Activated gamma-delta T cell (primary cell): ENCODE measurements around the gene SP2.

Source experiments
- DNase-seq: peaks from one replicate; lab custom pipeline; 2025; lab: John Stamatoyannopoulos, UW
- total RNA-seq, 2 donors: gene quantifications; one replicate each; lab custom pipeline; 2026; lab: John Stamatoyannopoulos, UW

The SP2 gene
- 4.7 to 6.5 reads per million in 2 donors for total RNA-seq

DNA sequence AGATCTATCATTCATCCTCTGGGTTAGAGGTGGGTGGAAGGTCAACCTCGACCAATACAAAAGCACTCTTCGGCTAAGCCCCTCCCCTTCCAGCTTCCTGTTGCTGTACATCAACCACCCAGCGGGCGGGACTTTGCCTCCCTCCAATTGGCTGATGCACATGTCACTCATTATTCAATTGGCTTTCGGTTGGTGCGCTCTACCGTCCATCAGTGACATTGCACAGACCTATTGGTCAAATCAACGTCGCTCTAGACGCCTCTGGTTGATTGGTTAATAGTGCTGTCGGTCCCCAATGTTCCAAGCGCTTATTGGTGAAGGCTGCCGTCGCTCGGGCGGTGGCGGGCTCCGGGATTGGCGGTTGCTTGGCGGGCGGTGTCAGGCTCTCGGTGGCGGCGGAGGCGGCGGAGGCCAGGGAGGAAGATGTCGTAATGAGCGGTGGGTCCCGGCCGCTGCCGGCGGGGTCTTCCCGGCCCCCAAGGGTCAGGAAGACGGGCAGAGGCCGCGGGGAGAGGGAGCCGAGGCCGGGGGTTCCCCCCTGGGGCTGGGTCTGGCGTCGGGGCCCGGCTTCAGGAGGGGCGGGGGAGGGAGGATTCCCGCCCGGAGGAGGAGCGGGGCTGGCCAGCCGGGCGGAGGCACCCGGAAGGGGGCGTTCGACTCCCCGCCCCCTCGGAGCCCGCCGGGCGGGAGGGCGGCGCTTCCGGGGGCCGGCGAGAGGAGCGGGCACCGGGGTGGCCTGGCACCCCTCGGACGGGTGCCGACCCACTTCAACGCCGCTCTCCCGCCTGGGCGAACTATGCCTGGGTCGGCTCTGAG lies at the start of gene SP2:
Gene SP2, plus strand, starts transcription at position 381 of the 816 bp plus-strand sequence. Its CDS starts 51 bp downstream, at position 432.
- peak; percentile 95 for DNase-seq

DNA sequence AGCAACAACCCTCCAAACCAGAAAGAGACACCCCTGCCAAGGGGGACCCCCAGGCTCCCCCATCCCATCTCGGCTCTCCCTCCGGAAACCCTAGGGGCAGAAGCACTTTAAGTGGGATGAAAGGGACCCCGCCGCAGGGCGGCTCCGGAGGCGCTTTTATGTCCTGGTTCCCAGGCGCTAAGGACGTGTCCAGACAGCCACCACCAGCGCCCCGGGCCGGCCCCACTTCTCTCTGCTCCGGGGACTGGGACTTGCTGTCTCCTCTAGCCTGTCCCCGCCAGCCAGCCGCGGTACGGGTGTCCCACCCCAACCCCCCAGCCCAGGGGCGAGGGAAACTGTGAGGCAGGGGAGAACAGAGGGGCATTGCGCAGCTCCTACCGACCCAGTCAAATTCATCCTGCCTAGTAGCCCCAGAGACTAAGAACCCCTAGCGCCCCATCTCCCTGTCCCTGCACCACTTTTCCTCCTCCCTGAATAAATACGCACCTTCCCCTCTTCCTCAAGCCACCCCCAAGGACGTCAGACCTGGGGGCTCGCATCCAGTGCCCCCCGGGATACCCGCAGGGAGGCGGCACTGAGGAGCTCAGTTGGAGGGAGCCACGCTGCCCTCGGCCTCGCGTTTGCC lies 49.2 kb upstream of the SP2 start:
- DNase-seq, result no peak

DNA sequence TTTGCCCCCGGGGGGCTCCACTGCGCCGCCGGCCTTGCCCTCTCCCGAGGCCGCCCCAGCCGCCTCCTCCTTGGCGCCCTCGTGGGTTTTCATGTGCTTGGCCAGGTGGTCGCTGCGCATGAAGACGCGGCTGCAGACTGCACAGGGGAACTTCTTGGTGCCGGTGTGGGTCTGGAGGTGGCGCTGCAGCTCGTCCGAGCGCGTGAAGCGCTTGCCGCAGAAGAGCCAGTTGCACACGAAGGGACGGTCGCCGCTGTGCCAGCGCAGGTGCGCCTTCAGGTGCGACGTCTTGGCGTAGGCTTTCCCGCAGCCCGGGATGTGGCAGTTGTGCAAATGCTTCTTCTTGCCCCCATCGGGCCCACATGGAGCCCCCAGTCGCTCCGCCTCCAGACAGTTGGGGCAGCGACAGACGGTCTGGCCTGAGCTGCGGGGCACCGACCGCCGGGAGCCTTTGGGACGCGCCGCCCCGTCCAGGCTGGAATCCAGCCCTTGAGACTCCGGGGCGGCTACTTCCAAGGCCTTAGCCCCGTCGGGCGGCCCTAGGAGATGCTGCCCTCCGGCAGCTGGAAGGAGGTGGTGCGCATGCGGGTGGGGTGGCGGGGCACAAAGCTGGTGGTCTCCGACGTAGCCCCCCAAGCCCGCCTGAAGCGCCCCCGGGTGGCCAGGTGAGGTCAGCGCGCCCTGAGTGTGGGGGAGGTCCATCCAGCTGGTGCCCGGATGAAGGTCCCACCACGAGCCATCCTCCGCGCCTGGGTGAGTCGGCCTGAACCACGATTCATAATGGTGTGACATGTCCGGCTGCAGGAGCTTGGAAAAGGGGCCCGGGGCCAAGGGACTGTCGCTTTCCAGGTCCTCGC lies 48.5 kb upstream of the SP2 start:
- DNase-seq, result no peak

DNA sequence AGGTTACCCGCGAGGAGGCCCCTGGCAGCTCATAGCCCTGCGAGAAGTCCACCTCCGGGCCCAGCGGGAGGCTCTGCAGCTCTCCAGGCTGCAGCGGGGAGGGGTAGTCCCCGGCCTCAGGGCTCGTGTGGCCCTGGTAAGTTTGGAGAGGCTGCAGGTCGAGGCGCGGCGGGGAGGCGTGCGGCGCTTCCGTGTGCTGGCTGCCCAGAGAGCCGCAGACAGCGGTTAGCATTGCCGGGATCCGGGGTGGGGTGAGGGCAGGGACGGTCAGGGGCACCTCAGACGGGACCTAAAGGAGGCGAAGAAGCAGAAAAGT lies 47.9 kb upstream of the SP2 start:
- DNase-seq, result no peak

DNA sequence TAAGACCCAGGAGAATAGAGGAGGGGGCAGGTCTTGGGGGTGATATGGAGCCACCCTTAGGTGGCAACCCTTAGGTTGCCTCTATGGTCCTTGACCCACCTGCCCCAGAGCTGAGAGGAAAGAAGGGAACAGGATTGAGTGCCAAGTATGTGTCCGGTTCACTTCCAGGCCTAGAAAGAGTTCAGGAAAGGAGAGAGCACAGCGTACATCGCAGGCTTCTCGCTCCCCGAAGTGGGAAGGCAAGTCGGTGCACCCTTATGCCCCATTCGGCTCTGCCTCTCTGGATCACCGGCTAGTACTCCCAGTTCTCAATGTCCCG lies 45.7 kb upstream of the SP2 start:
- DNase-seq, result no peak

DNA sequence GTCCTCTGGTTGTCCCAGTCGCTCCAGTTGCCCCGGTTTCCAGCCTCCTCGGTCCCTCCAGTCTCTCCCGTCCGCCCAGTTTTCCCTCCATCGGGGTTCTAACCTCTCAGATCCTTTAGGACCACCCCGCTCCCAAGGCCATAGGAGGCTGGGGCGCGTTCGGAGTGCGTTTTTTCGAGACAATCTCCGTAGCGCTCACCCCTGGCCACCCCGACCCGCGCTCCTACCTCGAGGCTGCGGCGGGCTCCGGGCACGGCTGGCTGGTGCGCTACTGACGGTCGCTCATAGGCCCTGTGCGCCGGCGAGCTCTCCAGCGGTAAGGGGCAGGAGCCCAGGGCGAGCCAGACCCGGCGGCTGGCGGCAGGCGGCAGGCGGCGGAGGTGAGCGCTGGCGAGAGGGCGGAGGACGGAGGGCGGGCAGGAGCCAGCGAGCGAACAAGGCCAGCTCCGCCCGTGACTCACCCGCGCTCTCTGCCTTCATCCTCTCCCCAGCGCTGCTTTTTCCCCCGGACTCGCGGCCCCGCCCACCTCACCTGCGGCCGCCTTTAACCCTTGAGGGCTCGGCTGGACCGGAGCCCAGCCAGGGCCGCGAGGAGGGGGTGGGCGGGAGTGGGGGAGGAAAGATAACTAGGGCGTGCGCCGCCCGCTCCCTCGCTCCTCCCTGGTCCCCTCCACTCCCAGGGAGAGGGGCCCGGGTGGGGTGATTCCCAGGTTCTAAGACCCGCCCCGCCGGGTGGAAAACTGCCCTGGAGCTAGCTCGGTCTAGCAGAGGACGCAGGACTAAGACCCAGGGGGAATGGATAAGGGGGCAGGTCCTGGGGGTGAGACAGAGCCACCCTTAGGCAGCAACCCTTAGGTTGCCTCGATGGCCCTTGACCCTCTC lies 45.1 kb upstream of the SP2 start, which contains the start of gene SP6:
Gene SP6, minus strand, starts transcription at position 472 of the 882 bp plus-strand sequence. CDS start 2,734 bp downstream, outside the sequence.
- peak; percentile 38 for DNase-seq

DNA sequence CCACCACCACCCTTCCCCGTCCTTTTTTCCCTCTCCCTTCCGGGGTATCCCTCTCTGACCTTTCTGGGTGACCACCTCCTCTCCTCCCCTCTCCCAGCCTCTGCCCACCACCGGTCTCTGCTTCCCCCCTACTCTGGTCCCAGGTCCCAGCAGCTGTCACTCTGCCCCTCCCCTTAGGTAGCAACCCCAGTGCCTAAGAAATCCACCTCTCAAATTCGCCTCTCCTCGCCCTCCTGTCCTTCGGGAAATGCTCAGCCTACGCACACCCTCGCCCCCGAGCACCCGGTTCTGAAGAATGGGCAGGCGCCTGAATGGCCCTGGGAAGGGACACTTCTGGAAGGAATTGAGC lies 44.3 kb upstream of the SP2 start:
- DNase-seq, result no peak

DNA sequence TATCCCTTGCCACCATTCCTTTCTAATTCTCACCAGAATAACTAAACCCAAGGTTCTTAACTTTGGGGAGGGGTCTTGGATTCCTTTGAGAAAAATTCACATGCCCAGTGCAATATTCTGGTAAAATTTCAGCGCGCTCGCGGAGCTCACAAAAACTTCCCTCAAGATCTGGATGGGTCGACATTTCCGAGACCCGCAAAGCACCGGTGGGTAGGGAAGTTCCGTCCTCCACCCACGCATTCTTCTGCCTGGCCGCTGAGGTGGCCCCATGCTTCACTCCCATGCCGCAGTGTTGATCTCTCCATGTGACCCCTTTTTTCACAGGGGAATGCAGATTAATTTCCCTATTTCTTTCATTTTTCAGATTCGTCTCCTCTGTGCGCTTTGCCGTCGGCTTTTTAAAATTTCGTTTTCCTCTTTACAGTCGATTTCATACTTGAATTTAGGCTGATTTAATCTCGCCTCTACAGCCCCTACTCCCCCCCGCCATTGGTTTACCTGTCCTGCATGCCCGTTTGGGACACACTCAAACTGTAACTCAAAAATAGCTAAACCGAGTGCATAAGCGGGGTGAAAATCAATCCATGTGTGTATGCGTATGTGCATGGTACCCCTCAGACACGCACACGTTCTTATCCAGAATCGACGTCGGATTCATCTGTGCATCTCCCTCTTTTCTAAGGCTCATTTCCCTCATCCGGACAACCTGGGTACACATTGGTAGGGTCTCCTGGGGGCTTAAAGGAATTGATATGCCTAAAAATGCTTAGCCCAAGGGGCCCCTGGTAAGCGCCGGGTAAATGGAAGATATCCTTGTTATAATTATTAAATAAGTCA lies 43.7 kb upstream of the SP2 start:
- DNase-seq, result no peak

DNA sequence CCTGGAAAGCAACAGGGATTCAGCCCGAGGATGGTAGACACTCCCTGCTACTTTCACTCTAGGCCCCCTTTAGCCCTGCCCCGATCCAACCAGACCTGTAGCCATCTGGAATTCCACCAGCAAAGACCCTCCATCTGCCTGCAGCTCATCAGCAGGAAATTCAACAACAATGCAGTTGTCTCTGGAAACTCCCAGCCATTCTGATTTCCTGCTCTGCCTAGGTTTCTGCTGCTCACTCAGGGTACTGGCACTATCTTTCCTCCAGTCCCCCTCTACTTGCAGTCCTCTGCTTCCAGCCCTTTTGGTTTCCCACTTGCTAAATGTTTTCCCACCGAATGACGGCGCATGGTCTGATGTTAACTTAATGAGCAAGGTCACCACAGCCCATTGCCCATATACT lies 42.4 kb upstream of the SP2 start:
- no peak for DNase-seq

DNA sequence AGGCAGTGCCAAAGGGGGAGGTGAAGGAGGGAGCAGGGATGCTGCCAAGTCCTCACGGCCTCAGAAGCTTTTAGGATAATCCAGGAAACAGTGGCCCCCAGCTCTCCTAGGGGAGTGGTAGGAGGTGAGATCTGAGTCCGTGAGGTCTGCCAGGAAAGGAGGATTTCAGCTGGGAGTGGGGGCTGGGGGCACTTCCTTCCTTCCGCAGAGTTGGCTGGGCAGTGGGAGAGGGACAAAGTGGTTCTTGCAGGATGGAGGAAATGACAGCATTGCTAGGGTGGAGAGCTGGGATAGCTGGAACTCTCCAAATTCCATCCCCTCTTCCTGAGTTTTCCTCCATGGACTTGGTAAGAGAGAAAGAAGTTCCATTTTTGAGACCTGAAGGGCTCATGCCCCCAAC lies 40.3 kb upstream of the SP2 start:
- no peak for DNase-seq

DNA sequence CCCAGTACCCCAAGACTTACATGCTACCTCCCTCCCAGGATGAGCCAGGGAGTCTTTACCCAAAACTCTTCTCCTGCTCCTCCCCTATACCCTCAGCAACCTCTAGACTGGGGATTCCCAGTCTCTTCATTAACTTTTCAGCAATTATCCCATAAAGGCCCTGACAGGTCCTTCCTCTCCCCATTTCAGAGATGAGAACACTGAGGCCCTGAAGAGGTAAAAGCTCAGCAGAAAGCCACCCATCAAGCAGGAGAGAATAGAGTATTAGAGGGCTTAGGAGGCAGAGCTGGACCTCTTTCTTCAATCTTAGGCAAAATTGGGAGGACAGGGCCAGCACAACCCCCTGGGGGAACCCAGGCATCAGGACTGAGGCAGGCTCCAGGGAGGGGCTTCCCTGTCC lies 39.2 kb upstream of the SP2 start:
- no peak for DNase-seq

DNA sequence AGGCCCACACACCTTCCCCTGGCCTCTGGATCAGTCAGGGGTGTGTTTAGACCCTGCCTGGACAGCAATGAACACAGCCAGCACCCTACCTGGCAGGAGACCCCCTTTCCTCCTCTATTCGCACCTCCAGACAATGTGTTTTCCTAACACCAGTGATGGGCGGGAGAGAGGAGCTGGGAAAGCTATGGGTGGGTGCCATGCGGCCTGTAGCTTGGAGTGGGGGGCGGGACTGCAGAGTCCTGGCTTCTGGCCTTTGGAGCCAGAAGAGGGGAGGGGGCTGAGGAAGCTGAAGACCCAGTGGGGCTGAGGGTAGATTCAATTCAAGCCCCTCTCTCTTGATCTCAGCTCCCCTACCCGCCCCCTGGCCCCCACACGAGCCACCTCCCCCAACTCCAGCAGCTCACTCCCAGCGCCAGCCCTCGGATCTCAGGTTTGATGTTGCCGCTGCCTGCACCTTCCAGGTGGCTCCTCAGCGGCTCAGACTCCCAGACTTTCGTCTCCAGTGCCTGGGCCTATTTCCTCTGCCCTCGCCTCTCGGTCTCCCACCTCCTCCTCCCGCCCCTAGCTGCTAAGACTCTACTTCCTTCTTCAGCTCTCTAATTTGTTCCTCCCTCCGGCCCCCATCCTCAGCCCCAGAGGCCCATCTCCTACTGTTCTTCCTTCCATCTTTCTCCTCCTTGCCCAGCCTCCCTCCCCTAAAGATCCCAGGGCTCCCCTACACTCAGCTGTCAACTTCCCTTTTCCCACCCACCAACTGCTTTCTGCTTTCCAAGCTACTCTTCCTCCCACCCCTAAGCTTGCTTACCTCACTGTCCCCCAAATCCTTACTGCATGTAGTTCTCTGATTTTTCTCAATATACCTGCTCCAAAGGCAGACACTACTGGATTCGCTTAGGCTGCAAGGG lies 38.2 kb upstream of the SP2 start:
- no peak for DNase-seq

DNA sequence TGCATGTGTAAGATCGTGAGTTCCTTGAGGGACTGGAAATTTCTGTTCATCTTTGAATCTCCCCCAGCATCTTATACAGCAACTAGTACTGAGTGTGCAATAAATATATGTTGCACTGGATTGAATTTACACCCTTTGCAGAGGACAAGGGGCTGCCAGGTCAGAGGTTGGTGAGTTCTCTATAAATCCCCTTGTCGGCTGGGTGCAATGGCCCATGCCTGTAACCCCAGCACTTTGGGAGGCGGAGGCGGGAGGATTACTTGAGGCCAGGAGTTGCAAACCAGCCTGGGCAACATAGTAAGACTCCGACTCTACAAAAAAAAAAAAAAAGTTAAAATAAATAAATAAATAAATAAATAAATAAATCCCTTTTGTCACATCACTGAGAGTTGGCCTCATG lies 35.6 kb upstream of the SP2 start:
- no peak for DNase-seq

DNA sequence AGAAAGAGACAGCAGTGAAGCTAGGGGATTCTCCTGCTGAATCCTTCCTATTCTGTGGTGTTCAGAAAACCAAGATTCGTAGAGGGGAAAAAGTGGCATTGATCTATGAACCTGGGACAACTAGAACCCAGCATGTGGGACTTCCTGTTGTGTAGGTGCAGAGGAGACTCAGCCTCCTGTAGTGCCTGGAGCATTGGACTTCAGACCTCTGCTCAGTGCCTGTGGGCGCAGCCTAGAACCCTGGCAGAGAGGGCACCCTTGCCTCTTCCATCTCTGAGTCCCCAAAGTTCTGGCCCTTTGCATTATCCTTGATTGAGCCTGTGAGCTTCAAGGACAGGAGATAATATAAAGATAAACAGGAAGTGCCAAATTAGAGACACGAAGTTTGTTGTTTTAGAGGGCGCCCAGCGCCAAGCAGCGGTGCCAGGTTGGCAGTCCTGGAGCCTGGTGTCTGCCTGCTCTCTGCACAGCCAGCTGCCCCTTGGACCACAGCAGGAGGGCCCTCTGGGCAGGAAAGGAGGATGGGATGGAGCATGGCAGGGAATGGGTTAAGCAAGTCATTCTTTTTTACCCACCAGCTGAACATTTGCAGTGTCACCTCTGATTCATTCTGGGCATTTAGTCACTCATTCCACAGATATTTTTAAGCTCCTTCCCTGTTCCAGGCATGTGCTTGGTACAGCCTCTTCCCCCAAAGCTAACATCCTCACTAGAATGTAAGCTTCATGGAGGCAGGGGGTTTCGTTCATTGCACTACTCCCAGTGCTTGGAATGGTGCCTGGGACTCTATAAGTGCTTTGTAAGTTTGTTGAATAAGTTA lies 33.2 kb upstream of the SP2 start:
- no peak for DNase-seq

DNA sequence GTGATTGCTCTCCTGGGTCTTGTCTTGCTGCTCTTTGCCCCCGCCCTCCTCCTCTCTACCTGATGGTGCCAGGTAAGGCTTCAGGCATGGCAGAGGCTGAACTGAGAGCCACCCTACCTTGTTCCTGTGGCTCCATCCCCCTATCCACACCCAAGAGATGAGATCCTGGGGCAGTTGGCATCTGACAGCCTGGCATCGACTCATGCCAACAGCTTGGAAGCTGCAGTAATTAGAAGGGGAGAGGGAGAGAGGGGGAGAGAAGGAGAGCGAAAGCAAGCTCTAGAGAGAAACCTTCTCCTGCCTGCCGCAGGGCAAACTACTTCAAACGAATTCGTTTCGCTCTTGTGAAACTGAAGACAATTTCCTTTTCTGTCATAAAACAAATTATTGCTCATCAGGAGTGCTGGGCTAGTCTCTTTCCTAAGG lies 31.2 kb upstream of the SP2 start:
- DNase-seq, result no peak

DNA sequence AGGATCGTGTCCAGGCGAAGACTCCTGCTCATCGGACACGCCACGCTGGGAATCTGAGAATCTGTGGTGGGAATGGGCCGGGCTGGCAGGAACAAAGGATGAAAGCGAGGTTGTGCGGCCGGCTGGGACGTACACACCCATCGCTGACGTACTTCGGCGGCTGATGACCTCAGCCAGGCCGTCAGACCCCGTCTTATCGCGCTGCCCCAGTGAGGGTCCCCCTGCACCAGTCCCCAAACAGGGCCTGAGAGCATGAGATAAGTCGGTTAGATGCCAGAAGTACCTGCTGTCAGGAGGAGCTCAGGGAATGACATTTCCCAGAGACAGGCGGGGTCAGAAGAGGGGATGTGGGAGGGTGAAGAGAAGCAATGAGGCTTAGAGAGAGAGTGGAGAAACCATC lies 29.1 kb upstream of the SP2 start:
- no peak for DNase-seq

DNA sequence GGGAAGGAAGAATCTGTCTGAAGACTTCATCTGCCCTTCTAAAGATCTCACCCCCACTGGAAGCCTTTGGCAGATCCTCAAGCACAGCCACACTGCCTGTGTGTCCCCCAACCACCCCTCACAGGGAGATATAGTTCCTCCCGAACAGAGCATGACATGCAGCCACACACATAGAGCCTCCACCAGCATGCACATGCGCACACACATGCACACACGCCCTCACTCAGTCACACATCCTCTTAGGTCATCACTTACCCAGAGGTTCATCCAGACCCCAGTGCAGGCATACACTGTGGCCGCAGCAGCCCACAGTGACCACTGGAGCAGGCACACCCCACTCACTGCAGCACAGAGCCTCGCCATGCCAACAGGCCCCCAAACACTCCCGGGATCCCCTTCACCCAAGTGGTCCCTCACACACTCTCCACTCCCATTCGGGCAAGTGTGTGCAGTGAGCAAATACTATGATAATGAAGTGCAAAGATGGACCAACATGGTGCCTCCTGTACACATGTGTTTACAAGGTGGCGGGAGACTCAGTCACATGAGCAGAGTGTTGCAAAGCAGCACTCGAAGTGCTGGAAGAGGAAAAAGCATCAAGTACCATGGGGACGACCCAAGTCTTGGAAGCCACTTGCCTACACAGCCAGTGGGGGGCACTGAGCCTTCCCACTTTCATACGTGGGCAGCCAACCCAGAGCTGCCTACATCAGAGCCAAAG lies 28.1 kb upstream of the SP2 start:
- no peak for DNase-seq

DNA sequence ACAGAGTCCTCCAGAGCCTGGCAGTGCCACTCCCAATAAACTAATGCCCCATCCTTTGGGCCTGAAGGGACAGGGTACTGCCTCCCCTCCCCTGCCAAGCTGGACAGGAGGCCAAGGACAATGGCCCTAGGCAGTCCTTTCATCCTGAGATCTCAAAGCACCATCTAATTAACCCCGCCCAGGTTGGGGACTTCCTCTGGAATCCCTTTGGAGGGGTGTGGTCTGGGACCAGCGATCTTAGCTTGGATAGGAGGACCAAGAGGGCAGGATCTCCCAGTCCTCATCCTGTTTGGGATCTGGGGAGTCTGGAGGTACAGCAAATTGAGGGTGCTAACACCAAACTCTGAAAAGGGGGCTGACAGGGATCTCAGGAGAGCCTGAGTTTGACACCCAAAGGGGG lies 26.9 kb upstream of the SP2 start:
- DNase-seq, result no peak
